Mucosa of stomach (tissue), 1 donor: ENCODE measurements around the gene TBC1D17.

Experiments
- H3K27me3 ChIP-seq: one replicate; pipeline ENCODE4 v1.7.0; 2013; ENCODE audit warnings: mild to moderate bottlenecking, low read length; ENCODE audit not compliant: control insufficient read depth, insufficient read depth
- H3K36me3 ChIP-seq: one replicate; pipeline ENCODE4 v1.7.0; 2013; ENCODE audit warnings: low read length; ENCODE audit not compliant: control insufficient read depth, insufficient read depth
- H3K4me1 ChIP-seq: one replicate; pipeline ENCODE4 v1.7.0; 2013; ENCODE audit warnings: mild to moderate bottlenecking, low read length; ENCODE audit not compliant: control insufficient read depth, insufficient read depth
- H3K4me3 ChIP-seq: one replicate; pipeline ENCODE4 v1.7.0; 2013; ENCODE audit warnings: low read length
- H3K9ac ChIP-seq: one replicate; pipeline ENCODE4 v1.7.0; 2013; ENCODE audit warnings: mild to moderate bottlenecking, low read length, moderate library complexity
- H3K9me3 ChIP-seq: one replicate; pipeline ENCODE4 v1.7.0; 2013; ENCODE audit warnings: mild to moderate bottlenecking, low read length, moderate library complexity; ENCODE audit not compliant: control insufficient read depth
- donor health status: Pancreatic carcinoma.

TBC1D17 gene

GRCh38 chr19:49875857-49876421 is 1.6 kb upstream of the TBC1D17 start:
- no peaks in the 10 kb centered on the region for H3K9me3 ChIP-seq
- H3K4me1 ChIP-seq = peaks cover 18% of the 10 kb centered on the region
- peak overlapping the region; percentile 81 for H3K4me3 ChIP-seq
- no peaks in the 10 kb centered on the region for H3K27me3 ChIP-seq
- H3K36me3 ChIP-seq = peaks cover 7% of the 10 kb centered on the region
- peak overlapping the region; percentile 91 for H3K9ac ChIP-seq

GRCh38 chr19:49876422-49877019 is 981 bp upstream of the TBC1D17 start:
- no peaks in the 10 kb centered on the region for H3K9me3 ChIP-seq
- no peaks in the 10 kb centered on the region for H3K27me3 ChIP-seq
- H3K9ac ChIP-seq = peak overlapping the region; percentile 91
- peak overlapping the region; percentile 81 for H3K4me3 ChIP-seq
- H3K36me3 ChIP-seq = peaks cover 13% of the 10 kb centered on the region
- peaks cover 16% of the 10 kb centered on the region for H3K4me1 ChIP-seq

- Histone ChIP-seq H3K4me1 (peaks cover 16% of the 10 kb centered on the region), H3K4me3 (peak overlapping the region; percentile 81), H3K9ac (peak overlapping the region; percentile 91), H3K9me3 (no peaks in the 10 kb centered on the region), H3K27me3 (no peaks in the 10 kb centered on the region), H3K36me3 (peaks cover 24% of the 10 kb centered on the region)
Observed at GRCh38 chr19:49877879-49878743, 609 bp downstream of the TBC1D17 start.

- Histone ChIP-seq H3K27me3 (no peaks in the 10 kb centered on the region), H3K4me1 (peaks cover 16% of the 10 kb centered on the region), H3K36me3 (peaks cover 30% of the 10 kb centered on the region), H3K9me3 (no peaks in the 10 kb centered on the region), H3K4me3 (peak overlapping the region; percentile 81), H3K9ac (no peak overlapping the region)
Observed at GRCh38 chr19:49878744-49879070, 1.2 kb downstream of the TBC1D17 start.

GRCh38 chr19:49879243-49879963 is 1.9 kb downstream of the TBC1D17 start:
- no peak overlapping the region for H3K9ac ChIP-seq

GRCh38 chr19:49880162-49880869 is 2.8 kb downstream of the TBC1D17 start:
- no peaks in the 10 kb centered on the region for H3K9me3 ChIP-seq
- H3K36me3 ChIP-seq = peaks cover 30% of the 10 kb centered on the region
- peaks cover 13% of the 10 kb centered on the region for H3K4me1 ChIP-seq
- H3K27me3 ChIP-seq = no peaks in the 10 kb centered on the region
- no peak overlapping the region for H3K4me3 ChIP-seq
- H3K9ac ChIP-seq = no peak overlapping the region

More at GRCh38 chr19:49879243-49879963, 1.9 kb downstream of the TBC1D17 start:
- peaks cover 16% of the 10 kb centered on the region for H3K4me1 ChIP-seq
- H3K9me3 ChIP-seq = no peaks in the 10 kb centered on the region
- H3K27me3 ChIP-seq = no peaks in the 10 kb centered on the region
- H3K4me3 ChIP-seq = no peak overlapping the region
- H3K36me3 ChIP-seq = peaks cover 30% of the 10 kb centered on the region

GRCh38 chr19:49881186-49881585 is 3.7 kb downstream of the TBC1D17 start:
- H3K9me3 ChIP-seq = no peaks in the 10 kb centered on the region
- H3K4me1 ChIP-seq = peaks cover 9% of the 10 kb centered on the region
- H3K4me3 ChIP-seq = no peak overlapping the region
- H3K9ac ChIP-seq = no peak overlapping the region
- no peaks in the 10 kb centered on the region for H3K27me3 ChIP-seq
- peaks cover 30% of the 10 kb centered on the region for H3K36me3 ChIP-seq

GRCh38 chr19:49881672-49882394 is 4.3 kb downstream of the TBC1D17 start:
- no peak overlapping the region for H3K4me3 ChIP-seq
- peaks cover 9% of the 10 kb centered on the region for H3K4me1 ChIP-seq
- no peak overlapping the region for H3K9ac ChIP-seq
- no peaks in the 10 kb centered on the region for H3K27me3 ChIP-seq
- H3K9me3 ChIP-seq = no peaks in the 10 kb centered on the region
- peaks cover 30% of the 10 kb centered on the region for H3K36me3 ChIP-seq

- Histone ChIP-seq H3K4me3 (no peak overlapping the region), H3K4me1 (peaks cover 13% of the 10 kb centered on the region), H3K36me3 (peaks cover 30% of the 10 kb centered on the region), H3K9me3 (no peaks in the 10 kb centered on the region), H3K9ac (no peak overlapping the region), H3K27me3 (no peaks in the 10 kb centered on the region)
Observed at GRCh38 chr19:49882643-49883042, 5.1 kb downstream of the TBC1D17 start.

- no peak overlapping the region for H3K4me3 ChIP-seq
- no peaks in the 10 kb centered on the region for H3K9me3 ChIP-seq
- no peaks in the 10 kb centered on the region for H3K27me3 ChIP-seq
- no peak overlapping the region for H3K9ac ChIP-seq
- H3K36me3 ChIP-seq = peaks cover 30% of the 10 kb centered on the region
- peaks cover 16% of the 10 kb centered on the region for H3K4me1 ChIP-seq
Observed at GRCh38 chr19:49883094-49883493, 5.6 kb downstream of the TBC1D17 start.

- H3K4me3 ChIP-seq = no peak overlapping the region
- H3K4me1 ChIP-seq = peaks cover 8% of the 10 kb centered on the region
- peaks cover 27% of the 10 kb centered on the region for H3K36me3 ChIP-seq
- H3K27me3 ChIP-seq = no peaks in the 10 kb centered on the region
- H3K9ac ChIP-seq = no peak overlapping the region
- H3K9me3 ChIP-seq = no peaks in the 10 kb centered on the region
Observed at GRCh38 chr19:49884109-49884508, 6.6 kb downstream of the TBC1D17 start.
